ENCODE measurements around the gene PCCA.

- TF ChIP-seq POLR2A (IDR thresholded peaks at IDR 0.05; ENCODE audit: low read length) (no peak), GATA1 (IDR thresholded peaks at IDR 0.05; ENCODE audit: low read depth, low read length) (no peak)
Measured at GRCh38 chr13:100356889-100357288, 268.0 kb downstream of the PCCA start.

Measured in erythroblast (primary cell).